HG02885 (cell line): ENCODE results near the gene UBB.

Experiments used
- ATAC-seq: cut with Tn5 transposase; IDR thresholded peaks from one replicate; pipeline ENCODE4 v1.9.1; 2021; ENCODE audit warnings: mild to moderate bottlenecking; ENCODE audit not compliant: unreplicated experiment, poor library complexity

UBB gene

DNA sequence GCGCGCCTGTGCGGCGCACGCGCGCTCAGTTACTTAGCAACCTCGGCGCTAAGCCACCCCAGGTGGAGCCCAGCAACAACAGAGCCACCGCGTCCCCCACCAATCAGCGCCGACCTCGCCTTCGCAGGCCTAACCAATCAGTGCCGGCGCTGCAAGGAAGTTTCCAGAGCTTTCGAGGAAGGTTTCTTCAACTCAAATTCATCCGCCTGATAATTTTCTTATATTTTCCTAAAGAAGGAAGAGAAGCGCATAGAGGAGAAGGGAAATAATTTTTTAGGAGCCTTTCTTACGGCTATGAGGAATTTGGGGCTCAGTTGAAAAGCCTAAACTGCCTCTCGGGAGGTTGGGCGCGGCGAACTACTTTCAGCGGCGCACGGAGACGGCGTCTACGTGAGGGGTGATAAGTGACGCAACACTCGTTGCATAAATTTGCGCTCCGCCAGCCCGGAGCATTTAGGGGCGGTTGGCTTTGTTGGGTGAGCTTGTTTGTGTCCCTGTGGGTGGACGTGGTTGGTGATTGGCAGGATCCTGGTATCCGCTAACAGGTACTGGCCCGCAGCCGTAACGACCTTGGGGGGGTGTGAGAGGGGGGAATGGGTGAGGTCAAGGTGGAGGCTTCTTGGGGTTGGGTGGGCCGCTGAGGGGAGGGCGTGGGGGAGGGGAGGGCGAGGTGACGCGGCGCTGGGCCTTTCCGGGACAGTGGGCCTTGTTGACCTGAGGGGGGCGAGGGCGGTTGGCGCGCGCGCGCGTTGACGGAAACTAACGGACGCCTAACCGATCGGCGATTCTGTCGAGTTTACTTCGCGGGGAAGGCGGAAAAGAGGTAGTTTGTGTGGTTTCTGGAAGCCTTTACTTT lies at the start of gene UBB:
Gene UBB, plus strand, starts transcription at position 452 of the 856 bp plus-strand sequence. CDS start 817 bp downstream, outside the sequence.
- peak; percentile 94 for ATAC-seq

GRCh38 chr17:16338391-16338790 lies 42.5 kb upstream of the UBB start:
- ATAC-seq = no peak

DNA sequence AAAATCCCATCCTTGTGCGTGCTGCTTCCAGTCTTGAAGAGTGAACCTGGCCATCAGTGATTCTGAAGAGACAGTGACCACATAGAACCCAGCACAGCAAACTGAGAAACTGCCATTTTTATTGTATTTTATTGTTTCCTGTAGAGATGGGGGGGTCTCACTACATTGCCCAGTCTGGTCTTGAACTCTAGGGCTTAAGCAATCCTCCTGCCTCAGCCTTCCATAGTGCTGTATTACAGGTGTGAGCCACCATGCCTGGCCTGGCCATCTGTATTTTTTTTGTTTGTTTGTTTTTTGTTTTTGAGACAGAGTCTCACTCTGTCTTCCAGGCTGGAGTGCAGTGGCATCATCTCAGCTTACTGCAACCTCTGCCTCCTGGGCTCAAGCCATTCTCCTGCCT lies 41.5 kb upstream of the UBB start:
- no peak for ATAC-seq

DNA sequence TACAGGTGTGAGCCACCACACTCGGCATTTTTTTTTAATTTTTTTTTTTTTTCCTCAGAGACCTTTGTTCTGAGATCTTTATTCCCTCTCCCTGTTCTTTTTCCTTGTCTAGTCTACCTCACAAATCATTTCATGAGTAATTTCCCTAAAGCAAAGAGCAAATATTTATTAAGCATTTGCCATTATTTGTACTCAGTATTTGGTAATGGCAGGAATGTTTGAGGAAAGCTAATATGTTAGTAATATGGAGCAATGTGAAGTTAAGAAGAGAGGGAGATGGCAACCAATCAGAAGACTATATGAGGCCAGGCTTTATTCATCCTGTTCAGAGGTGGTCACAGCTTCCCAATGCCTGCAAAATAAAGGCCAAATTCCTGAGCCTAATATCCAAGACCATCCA lies 40.9 kb upstream of the UBB start:
- ATAC-seq = no peak

GRCh38 chr17:16342979-16343378 lies 37.9 kb upstream of the UBB start:
- no peak for ATAC-seq

DNA sequence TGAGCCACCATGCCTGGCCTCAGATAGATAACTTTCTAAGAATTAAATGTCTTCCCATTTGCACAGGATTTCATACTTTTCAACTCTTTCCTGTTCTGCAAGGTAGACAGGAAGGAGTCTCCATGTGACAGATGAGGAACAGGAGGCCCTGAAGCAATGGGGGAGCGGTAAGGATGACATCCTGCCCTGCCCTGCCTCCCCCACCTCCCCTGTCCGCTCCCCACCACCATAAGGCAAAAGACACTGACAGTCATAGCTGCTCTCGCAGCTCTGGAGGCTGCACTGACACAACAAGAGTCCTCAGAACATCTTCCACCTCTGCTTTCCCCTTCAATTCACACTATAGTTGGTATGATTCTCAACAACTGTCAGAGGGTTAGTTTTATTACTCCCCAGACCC lies 37.3 kb upstream of the UBB start:
- ATAC-seq = no peak

GRCh38 chr17:16345565-16345964 lies 35.3 kb upstream of the UBB start:
- ATAC-seq = no peak

DNA sequence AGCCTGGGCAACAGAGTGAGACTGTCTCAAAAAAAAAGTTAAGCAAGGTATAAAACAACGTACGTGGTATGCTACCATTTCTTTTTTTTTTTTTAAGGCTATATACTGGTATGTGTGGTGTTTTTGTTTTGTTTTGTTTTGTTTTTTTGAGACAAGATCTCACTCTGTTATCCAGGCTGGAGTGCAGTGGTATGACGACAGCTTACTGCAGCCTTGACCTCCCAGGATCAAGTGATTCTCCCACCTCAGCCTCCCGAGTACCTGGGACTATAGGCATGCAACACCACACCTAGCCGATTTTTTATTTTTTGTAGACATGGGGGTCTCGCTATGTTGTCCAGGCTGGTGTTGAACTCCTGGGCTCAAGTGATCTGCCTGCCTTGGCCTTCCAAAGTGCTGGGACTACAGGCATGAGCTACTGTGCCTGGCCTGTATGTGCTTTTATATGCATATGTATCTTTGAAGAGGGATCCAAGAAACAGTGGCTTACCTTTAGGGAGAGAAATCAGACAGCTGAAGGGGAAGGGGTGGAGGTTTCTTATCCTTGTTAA lies 34.1 kb upstream of the UBB start:
- no peak for ATAC-seq

- no peak for ATAC-seq
Measured at GRCh38 chr17:16348586-16348985, 32.3 kb upstream of the UBB start.

DNA sequence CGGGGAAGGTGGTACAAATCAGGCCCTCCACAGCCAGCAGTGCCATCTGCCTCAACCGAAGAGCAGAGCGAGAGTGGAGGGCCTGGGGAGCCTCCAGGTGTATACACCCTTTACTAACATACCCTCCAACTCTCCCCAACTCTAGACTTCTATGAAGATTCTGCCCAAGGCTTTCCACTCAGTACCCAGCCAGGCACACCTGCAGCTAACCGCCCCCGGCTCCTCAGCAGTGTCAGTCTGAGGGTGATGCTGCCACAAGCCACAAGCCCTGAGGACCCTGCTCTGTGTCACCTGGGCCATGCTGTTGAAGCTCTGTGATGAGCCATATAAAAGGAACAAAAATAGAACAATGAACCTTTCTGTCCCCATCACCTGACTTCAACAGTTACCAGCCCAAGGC lies 31.5 kb upstream of the UBB start:
- ATAC-seq = no peak

- ATAC-seq = no peak
Measured at GRCh38 chr17:16351831-16352230, 29.1 kb upstream of the UBB start.

DNA sequence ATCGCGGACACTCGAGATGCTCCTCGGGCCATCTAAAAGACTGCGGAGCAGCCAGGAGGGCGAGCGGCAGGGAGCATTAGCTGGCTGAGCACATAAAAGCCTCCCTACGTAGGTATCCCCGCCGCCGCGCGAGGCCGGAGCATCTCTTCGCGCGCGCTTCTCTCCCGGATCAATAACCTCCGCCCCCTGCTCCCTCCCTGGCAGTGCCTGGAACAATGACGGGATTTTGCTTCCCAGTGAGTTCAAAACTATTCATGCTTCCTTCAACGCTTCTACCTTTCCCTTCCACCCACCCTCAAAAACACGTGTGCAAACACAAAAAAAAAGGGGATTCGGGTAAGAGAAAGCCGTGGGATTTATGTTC lies 28.6 kb upstream of the UBB start:
- ATAC-seq = no peak

DNA sequence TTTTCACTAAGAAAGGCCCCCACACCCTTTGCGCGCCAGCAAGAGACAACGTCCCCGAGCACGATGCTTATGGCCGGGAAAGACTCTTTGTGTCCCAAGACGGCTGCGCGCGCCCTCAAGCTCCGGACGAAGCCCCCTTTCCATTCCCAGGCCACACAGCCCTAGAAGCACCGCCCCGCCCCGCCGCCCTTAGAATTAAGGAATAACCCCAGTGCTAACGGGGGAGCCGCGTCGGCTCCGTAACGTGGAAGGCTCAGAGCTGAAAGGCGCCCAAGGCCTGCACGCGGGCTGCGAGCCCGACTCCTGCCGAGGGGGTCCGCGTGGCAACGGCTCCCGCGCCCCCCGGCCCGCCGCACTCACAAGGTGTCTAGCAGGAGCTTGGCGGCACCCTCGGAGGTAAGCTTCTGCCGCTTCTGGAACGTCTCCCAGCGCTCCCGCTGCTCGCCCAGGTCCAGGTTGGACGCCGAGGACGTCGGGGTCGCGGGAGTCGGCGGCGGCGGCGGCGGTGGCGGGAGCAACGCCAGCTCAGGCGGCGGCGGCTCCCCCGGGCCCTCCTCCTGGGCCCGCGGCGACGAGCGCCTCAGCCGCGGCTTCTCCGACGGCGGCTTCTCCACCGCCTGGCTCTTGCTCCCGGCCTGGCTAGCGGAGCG lies 28.1 kb upstream of the UBB start:
- peak; percentile 49 for ATAC-seq

- peak; percentile 77 for ATAC-seq
Measured at GRCh38 chr17:16353317-16354174, 27.3 kb upstream of the UBB start, which contains the start of gene CENPV. TSS of gene CENPV (minus strand) at chr17:16353469. CDS start at chr17:16353436, 33 bp downstream.

DNA sequence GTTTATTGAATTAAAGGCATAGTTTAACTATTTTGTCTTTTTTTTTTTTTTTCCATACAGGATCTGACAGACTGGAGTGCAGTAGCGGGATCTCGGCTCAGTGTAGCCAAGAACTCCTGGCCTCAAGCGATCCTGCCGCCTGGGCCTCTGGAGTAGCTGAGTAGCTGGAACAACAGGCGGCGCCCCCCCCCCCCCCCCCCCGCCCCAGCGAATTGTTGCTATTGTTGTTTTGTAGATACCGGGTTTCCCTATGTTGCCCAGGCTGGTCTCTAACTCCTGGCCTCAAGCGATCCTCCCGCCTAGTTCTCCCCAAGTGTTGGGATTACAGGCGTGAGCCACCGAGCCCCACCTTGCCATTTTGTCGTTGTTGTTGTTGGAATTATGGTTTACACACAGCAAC lies 26.3 kb upstream of the UBB start:
- ATAC-seq = no peak

GRCh38 chr17:16358394-16358793 lies 22.5 kb upstream of the UBB start:
- ATAC-seq = no peak

DNA sequence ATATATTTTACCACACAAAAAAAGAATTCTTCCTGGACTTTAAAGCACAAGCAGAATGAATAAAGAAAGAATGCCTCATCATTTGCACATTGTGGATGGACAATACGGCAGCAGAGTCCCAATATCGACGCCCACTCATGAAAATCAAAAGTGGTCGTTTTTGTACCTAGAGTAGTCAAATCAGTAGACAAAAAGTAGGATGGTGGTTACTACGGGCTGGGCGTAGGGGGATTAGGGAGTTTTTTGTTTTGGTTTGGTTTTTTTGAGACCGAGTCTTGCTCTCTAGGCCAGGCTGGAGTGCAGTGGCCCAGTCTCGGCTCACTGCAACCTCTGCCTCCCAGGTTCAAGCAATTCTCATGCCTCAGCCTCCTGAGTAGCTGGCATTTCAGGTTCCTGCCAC lies 19.0 kb upstream of the UBB start:
- no peak for ATAC-seq

GRCh38 chr17:16363749-16364536 lies 16.9 kb upstream of the UBB start:
- peak; percentile 79 for ATAC-seq

DNA sequence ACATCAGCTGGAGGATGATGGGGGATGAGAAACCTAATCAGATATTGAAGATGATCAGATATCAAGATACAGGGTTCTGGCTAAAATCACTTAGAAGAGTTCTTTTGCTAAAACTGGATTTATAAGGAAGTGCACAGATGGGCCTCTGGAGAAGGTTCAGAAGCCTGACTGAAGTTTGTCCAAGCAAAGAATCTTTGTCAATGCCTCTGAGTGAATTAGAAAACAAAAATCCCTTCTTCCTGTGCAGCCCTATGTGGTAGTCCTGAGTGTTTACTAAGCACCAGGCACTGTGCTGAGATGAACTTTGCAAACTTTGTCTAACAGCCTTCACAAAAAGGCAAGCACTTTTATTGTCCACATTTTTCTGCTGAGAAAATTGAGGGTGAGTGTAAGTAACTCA lies 16.3 kb upstream of the UBB start:
- ATAC-seq = no peak

DNA sequence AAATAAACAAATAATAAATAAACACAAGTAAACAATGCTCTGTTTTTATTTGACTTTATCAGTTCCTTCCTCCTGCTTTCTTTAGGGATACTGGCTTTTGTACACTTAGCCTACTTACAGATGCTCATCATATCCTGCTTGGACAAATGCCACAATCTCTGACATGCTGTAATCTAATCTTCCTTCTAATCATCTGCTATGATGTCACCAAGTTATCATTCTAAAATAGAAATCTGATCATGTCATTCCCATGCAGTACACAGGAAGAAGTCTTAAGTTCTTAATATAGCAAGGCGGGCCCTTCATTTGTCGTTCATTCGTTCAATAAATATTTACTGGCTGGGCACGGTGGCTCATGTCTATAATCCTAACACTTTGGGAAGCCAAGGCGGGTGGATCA lies 9.1 kb upstream of the UBB start:
- ATAC-seq = no peak
